GM21423 (cell line): Measurements from ENCODE around the gene AP3S2.
"Not testable (repeated sequence)": the region's sequence is repeated elsewhere in the genome, so short reads cannot be mapped to it uniquely, and the experiment has no call there.

Source experiments
- ATAC-seq: cut with Tn5 transposase; IDR thresholded peaks from one replicate; pipeline ENCODE4 v1.9.1; 2021; ENCODE audit warnings: mild to moderate bottlenecking, moderate library complexity; ENCODE audit not compliant: unreplicated experiment

AP3S2 gene

GRCh38 chr15:89783861-89784685, 109.7 kb downstream of the AP3S2 start:
- ATAC-seq, result no peak

GRCh38 chr15:89783111-89783860, 110.5 kb downstream of the AP3S2 start:
- ATAC-seq, result no peak

GRCh38 chr15:89782619-89782950, 111.2 kb downstream of the AP3S2 start:
- ATAC-seq, result not testable (repeated sequence)

- no peak for ATAC-seq
These were observed 111.7 kb downstream of the AP3S2 start for GRCh38 chr15:89781891-89782618.

- ATAC-seq, result no peak
These were observed 112.7 kb downstream of the AP3S2 start for GRCh38 chr15:89781055-89781454.

- no peak for ATAC-seq
These were observed 113.2 kb downstream of the AP3S2 start for GRCh38 chr15:89780601-89781000.
